Measurements from ENCODE around the gene VPS8. TPM values are rescaled to one million over a fixed set of nuclear protein-coding genes. Genes with fewer than 3 reads are reported as not detected.

The VPS8 gene
- total RNA-seq, 2 experiments from 2014 or later, result 25.7 to 25.9 TPM

- CTCF ChIA-PET, result no interaction called here
- POLR2A ChIA-PET, result no interaction called here
These were observed 24.3 kb downstream of the VPS8 start for GRCh38 chr3:184836090-184836822.

DNA sequence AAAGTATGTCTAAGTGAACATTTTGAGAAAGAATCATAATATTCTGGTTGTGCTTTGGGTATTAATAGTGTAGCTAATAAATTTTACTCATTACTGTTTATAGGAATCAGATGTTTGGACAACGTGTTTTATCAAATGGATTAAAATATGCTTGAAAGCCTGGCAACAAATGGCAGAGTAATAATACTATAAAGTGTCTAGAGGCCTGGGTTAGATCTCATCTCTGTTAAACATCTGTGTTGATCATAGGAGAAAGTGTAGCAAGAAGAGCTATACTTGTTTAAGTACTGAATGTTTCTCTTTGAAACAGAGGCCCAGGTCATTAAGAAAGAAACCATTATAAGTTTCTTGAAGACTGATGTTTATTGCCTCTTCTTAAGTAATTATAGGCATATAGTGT lies 30.5 kb downstream of the VPS8 start:
- CTCF ChIA-PET, result no interaction called here
- POLR2A ChIA-PET, result no interaction called here

DNA sequence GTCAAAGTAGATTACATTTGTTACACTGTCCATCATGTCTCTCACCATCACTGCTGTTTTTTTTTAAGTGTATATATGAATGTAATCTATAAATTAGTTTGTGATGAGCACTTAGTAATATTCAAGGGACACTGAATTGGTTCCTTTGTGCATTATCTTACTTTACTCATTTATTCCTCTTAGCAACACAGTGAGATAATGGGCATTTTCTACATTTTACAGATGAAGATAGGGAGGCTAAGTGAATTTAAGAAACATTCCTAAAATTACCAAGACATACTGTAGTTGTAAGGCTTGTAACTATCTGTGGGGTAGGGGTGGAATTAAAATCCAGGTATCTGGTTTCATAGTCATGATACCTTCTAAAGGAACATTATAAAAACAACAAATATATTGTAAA lies 33.9 kb downstream of the VPS8 start:
- CTCF ChIA-PET, result no interaction called here

GRCh38 chr3:184846496-184846895 lies 34.5 kb downstream of the VPS8 start:
- POLR2A ChIA-PET, result no interaction called here
- CTCF ChIA-PET, result no interaction called here

More for the DNA sequence above, 33.9 kb downstream of the VPS8 start:
- POLR2A ChIA-PET, result interaction anchor here (0.6 kb wide), 1 partner anchor 78 kb away, joined by 3 read pairs; no protein-coding TSS in a partner anchor

DNA sequence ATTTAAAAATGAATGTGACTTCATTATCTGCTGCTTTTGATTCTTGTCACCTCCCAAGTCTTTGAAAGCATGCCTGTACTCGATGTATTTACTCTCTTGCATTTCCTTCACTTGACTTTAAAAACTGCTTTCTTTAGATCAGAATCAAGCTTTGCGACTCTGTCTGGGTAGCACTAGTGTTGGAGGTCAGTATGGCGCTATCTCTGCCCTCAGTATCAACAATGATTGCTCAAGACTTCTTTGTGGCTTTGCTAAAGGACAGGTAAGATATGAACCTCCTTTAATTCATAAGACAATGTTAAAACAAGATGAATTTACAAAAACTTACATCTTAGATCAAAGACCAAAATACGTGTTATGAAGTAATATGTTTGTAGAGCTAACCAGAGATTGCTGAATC lies 37.0 kb downstream of the VPS8 start:
- ChIA-PET CTCF (no interaction called here), POLR2A (no interaction called here)

GRCh38 chr3:184850201-184850600 lies 38.2 kb downstream of the VPS8 start:
- POLR2A ChIA-PET, result no interaction called here
- CTCF ChIA-PET, result no interaction called here

- ChIA-PET POLR2A (no interaction called here), CTCF (no interaction called here)
These were observed 45.1 kb downstream of the VPS8 start for GRCh38 chr3:184857099-184857498.

GRCh38 chr3:184864000-184864399 lies 52.0 kb downstream of the VPS8 start:
- CTCF ChIA-PET, result no interaction called here
- POLR2A ChIA-PET, result no interaction called here

GRCh38 chr3:184868477-184868876 lies 56.5 kb downstream of the VPS8 start:
- ChIA-PET POLR2A (no interaction called here), CTCF (no interaction called here)

DNA sequence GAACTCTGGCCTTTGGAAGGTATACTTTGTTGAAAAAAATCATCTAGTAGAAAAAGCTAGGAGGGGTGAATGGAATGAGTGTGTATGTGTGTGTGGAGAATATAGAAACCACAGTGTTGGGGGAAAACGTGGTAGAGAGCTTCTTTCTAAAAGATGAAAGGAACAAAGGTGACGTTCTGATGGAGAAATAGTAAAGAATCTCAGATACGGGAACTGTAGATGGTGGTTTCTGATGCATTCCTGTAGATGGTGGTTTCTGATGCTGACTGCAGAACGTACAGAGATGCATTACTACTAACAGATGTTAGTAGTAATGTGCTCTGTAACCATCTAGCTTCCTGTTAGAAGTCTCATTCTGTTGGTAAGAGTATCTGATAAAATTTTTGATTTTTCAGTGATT lies 60.2 kb downstream of the VPS8 start:
- ChIA-PET POLR2A (no interaction called here), CTCF (no interaction called here)

GRCh38 chr3:184873141-184873540 lies 61.2 kb downstream of the VPS8 start:
- ChIA-PET POLR2A (no interaction called here), CTCF (no interaction called here)

DNA sequence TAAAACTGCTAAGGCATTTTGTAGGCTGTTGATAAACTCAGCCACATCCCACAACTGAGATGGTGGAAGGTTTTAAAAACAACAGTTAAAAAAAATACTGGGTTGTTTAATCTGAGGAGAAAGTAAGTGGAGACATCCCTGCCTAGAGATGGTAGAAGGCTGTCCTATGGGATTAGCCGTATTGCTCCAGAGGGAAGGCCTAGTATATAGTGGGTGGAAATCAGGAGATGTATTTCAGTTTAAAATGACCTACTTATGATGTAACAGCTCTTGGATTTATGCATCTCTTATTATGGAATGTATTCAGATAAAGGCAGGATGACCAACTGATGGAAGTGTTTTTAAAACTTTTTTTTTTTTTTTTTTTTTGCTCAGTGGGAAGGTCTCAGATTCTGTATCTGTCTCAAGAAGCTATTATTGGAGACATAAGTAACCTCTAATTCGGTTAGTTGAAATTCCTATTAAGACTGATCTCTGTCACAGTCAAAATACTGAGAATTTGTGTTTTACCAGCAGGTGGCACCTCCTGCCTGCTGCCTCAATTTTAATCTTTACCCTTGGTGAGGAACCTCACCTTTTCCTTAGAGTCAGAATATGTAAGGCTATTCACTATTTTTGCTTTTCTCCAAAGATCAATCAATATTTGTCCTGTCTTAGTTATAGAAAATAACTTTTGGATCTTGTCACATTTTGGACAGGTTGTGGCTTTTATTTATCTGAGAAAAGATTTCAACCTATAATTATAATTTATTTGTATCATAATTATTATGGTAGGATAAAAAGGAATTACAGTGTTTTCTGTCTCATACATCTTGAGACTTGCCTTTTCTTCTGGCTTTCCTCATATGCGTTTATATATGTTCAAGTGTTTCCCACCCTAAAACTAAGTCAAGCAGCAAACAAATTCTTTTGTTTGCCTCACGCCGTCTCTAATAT lies 63.0 kb downstream of the VPS8 start:
- ChIA-PET POLR2A (no interaction called here), CTCF (interaction anchor here (0.7 to 1.5 kb wide), 3 partner anchors 8 to 1997 kb away, joined by 3 to 5 read pairs (median 4); no protein-coding TSS in a partner anchor)

GRCh38 chr3:184880276-184881019 lies 68.5 kb downstream of the VPS8 start:
- ChIA-PET POLR2A (no interaction called here), CTCF (no interaction called here)

GRCh38 chr3:184884359-184885017 lies 72.5 kb downstream of the VPS8 start:
- CTCF ChIA-PET, result no interaction called here
- POLR2A ChIA-PET, result no interaction called here

DNA sequence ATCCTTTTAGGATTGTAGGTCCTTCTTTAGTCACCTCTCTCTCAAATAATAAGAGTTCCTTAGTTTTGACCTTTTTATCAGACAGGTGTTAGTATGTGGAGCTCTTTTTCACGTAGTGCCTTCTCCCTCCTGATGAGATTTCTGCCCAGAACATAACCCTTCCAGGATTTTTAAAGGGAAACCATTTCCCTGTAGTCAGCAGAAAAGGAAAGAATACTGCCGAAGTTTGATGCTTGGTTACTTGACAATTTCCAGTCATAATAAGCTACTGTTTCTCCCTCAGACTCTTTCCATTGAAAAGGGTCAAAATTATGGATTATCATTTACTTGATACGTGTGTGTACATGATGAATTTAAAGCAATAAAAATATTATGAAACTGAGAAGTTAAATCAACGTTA lies 73.1 kb downstream of the VPS8 start:
- POLR2A ChIA-PET, result no interaction called here
- CTCF ChIA-PET, result no interaction called here

GRCh38 chr3:184887574-184887973 lies 75.6 kb downstream of the VPS8 start:
- ChIA-PET CTCF (no interaction called here), POLR2A (no interaction called here)

DNA sequence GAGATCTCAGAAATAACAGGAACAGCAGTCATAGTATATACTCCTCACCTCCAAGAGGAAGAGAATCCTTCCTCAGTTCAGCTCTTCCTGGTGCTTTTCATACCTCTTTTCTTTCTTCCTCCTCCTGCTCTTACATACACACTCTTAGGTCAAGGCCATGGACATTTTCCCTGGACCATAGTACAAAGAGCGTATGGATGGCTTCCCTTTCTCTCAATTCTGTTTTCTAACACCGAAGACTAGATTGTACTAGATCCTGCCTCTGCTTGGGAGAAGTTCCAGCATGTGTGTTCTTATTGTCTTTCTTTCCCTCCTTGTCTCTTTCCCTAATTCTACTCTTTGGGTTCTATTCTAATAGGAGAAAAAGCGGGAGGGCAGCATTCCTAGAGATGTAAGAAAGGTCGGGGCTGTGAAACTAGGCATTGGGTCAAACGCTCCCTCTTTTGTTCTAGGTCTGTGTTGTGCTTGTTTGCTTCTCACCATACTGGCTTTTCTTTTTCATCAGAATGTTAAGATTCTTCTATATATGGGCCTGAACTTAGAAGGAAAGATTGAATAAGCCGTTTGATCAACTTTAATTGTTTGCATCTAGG lies 77.4 kb downstream of the VPS8 start:
- POLR2A ChIA-PET, result no interaction called here
- CTCF ChIA-PET, result no interaction called here

- ChIA-PET POLR2A (no interaction called here), CTCF (no interaction called here)
These were observed 82.1 kb downstream of the VPS8 start for GRCh38 chr3:184894051-184894450.

- POLR2A ChIA-PET, result no interaction called here
- CTCF ChIA-PET, result no interaction called here
These were observed 83.4 kb downstream of the VPS8 start for GRCh38 chr3:184895350-184895749.

- ChIA-PET CTCF (no interaction called here), POLR2A (no interaction called here)
These were observed 84.4 kb downstream of the VPS8 start for GRCh38 chr3:184896336-184896735.

Data from activated CD8-positive, alpha-beta memory T cell treated with anti-CD3 and anti-CD28 coated beads for 36 hours (primary cell).